Lung (tissue), 12 donors: ENCODE measurements around the gene NEU2. TPM values are rescaled to one million over a fixed set of nuclear protein-coding genes. Genes with fewer than 3 reads are reported as not detected.

Experiments
- ATAC-seq: fragments of 200-7000 bp; cut with Tn5 transposase; one replicate; pipeline ENCODE4 v1.9.1; 2020; ENCODE audit warnings: moderate number of reproducible peaks; ENCODE audit not compliant: insufficient read depth, low FRiP score
- DNase-seq, 3 donors: peaks; one replicate each; pipeline ENCODE4 v3.0.0-alpha.2; 2013 to 2017
- H3K27ac ChIP-seq, 2 donors: one replicate each; pipeline ENCODE4 v1.5.1; 2013; ENCODE audit warnings: mild to moderate bottlenecking in 2 of 2, moderate library complexity in 2 of 2, control low read depth in 1 of 2, inconsistent platforms in 1 of 2, low read depth in 1 of 2, low read length in 1 of 2
- H3K27me3 ChIP-seq, 3 donors: one replicate each; pipeline ENCODE4 v1.5.1; 2013; ENCODE audit warnings: low read length in 2 of 3; ENCODE audit not compliant: control insufficient read depth in 3 of 3, insufficient read depth in 3 of 3
- H3K36me3 ChIP-seq, 4 donors: one replicate each; pipeline ENCODE4 v1.5.1; 2013; ENCODE audit warnings: low read length in 4 of 4, mild to moderate bottlenecking in 1 of 4, moderate library complexity in 1 of 4; ENCODE audit not compliant: control insufficient read depth in 4 of 4, insufficient read depth in 4 of 4
- H3K4me1 ChIP-seq, 5 donors: one replicate each; pipeline ENCODE4 v1.5.1; 2013; ENCODE audit warnings: low read length in 5 of 5, mild to moderate bottlenecking in 2 of 5, moderate library complexity in 1 of 5; ENCODE audit not compliant: control insufficient read depth in 5 of 5, insufficient read depth in 5 of 5
- H3K4me3 ChIP-seq: one replicate; pipeline ENCODE4 v1.5.1; 2013; ENCODE audit warnings: mild to moderate bottlenecking, control low read depth, moderate library complexity
- H3K9ac ChIP-seq, 2 donors: one replicate each; pipeline ENCODE4 v1.5.1; 2013; ENCODE audit warnings: low read length in 2 of 2, control low read depth in 1 of 2; ENCODE audit not compliant: insufficient read depth in 1 of 2
- H3K9me3 ChIP-seq, 4 donors: one replicate each; pipeline ENCODE4 v1.5.1; 2013; ENCODE audit warnings: low read length in 3 of 4, mild to moderate bottlenecking in 1 of 4, moderate library complexity in 1 of 4; ENCODE audit not compliant: control insufficient read depth in 4 of 4, insufficient read depth in 3 of 4
- CTCF ChIP-seq: IDR thresholded peaks from 2 replicates; pipeline ENCODE4 v1.5.1; 2012; ENCODE audit warnings: mild to moderate bottlenecking; ENCODE audit errors: control extremely low read depth, extremely low read depth
- WGBS, 2 donors: extraction: QIAGEN DNeasy Blood & Tissue Kit; methylation state at CpG; one replicate each; pipeline ENCODE4 v1.1.7; 2013; 5-methylcytosine and 5-hydroxymethylcytosine counted together
- polyA plus RNA-seq, 2 donors: library from polyadenylated mRNA; stranded (reverse); fragments of 200-250 nt; gene quantifications; one replicate each; pipeline ENCODE4 v1.2.1, GENCODE V29; 2013
- total RNA-seq, 2 donors: library from RNA; depleted of rRNA in 1 of 2; stranded (reverse); fragments of >200 nt in 1 of 2; gene quantifications; one replicate each; pipeline ENCODE4 v1.2.1, GENCODE V29; 2014 to 2021
- donor health status: control.
- donor health status: control.
- donor health status: Bipolar disorder and iron deficiency.
- donor health status: healthy.
- donor health status: DM: yes; HTN: yes; CAD: no.

The NEU2 gene
- total and polyA plus RNA-seq, 4 donors = not detected

GRCh38 chr2:233012301-233012971 is 20.0 kb upstream of the NEU2 start:
- Histone ChIP-seq H3K9ac (no peak overlapping the region), H3K36me3 (no peaks in the 10 kb centered on the region), H3K9me3 (peaks cover 0 to 2% (median 0%) of the 10 kb centered on the region in 4 donors), H3K27ac (peak overlapping the region in 1 of 2 donors; percentile 35), H3K4me1 (peaks cover 0 to 9% (median 4%) of the 10 kb centered on the region in 5 donors), H3K4me3 (no peak overlapping the region), H3K27me3 (no peaks in the 10 kb centered on the region)
- peak in 2 of 3 donors; percentile 1 to 34 for DNase-seq
- 28 to 46% methylated on average over 12 of the region's 12 CpGs for WGBS, 2 donors
- ATAC-seq = no peak
- no peak for TF ChIP-seq CTCF

GRCh38 chr2:233013027-233013461 is 19.4 kb upstream of the NEU2 start, which contains the start of gene NGEF:
TSS of gene NGEF (minus strand) at chr2:233013256. CDS start at chr2:232974890, 38,366 bp downstream.
- Histone ChIP-seq H3K9me3 (peaks cover 0 to 3% (median 0%) of the 10 kb centered on the region in 4 donors), H3K4me1 (peaks cover 0 to 9% (median 4%) of the 10 kb centered on the region in 5 donors), H3K4me3 (no peak within 1 kb of the TSS), H3K27me3 (no peaks in the 10 kb centered on the region), H3K9ac (no peak within 1 kb of the TSS), H3K27ac (peak within 1 kb of the TSS in 1 of 2 donors; percentile 35), H3K36me3 (no peaks in the 10 kb centered on the region)
- ATAC-seq (no peak), DNase-seq (no peak)
- no peak for TF ChIP-seq CTCF
- 83 to 90% methylated on average over 12 of the region's 12 CpGs for WGBS, 2 donors

GRCh38 chr2:233013650-233014049 is 18.8 kb upstream of the NEU2 start:
- TF ChIP-seq CTCF = no peak
- peaks cover 0 to 3% (median 0%) of the 10 kb centered on the region in 4 donors for H3K9me3 ChIP-seq
- no peak overlapping the region for H3K4me3 ChIP-seq
- DNase-seq (no peak), ATAC-seq (no peak)
- H3K4me1 ChIP-seq = peaks cover 0 to 9% (median 4%) of the 10 kb centered on the region in 5 donors
- H3K9ac ChIP-seq = no peak overlapping the region
- H3K27me3 ChIP-seq = no peaks in the 10 kb centered on the region
- H3K27ac ChIP-seq = no peak overlapping the region
- WGBS, 2 donors = 88 to 100% methylated on average over 1 of the region's 1 CpG
- H3K36me3 ChIP-seq = no peaks in the 10 kb centered on the region
